ENCODE data around the gene RENBP. TPM values are rescaled to one million over a fixed set of nuclear protein-coding genes. Genes with fewer than 3 reads are reported as not detected.

Gene RENBP
- total RNA-seq, 1 donor from 2014 or later, result 38.7 TPM

DNA sequence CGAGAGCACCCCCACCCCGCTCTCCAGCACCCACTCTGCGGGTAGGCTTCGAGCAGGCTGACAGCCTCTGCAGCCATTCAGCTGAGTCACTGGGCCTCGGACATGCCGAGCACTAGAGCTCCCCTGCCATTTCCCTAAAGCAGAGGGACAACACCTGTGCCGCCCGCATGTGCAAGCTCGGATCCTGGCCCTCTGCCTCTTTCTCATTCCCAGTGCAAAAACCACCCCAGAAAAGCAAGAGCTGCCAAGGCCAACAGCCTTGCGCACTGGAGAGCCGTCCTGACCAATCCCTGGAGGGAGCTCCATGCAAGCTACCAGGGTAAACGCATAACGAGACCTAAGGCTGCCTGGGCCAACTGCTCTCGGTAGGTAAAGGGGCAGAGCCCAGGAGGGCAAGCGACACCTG is 21.8 kb upstream of the RENBP start:
- TF ChIP-seq, protein P1, sequence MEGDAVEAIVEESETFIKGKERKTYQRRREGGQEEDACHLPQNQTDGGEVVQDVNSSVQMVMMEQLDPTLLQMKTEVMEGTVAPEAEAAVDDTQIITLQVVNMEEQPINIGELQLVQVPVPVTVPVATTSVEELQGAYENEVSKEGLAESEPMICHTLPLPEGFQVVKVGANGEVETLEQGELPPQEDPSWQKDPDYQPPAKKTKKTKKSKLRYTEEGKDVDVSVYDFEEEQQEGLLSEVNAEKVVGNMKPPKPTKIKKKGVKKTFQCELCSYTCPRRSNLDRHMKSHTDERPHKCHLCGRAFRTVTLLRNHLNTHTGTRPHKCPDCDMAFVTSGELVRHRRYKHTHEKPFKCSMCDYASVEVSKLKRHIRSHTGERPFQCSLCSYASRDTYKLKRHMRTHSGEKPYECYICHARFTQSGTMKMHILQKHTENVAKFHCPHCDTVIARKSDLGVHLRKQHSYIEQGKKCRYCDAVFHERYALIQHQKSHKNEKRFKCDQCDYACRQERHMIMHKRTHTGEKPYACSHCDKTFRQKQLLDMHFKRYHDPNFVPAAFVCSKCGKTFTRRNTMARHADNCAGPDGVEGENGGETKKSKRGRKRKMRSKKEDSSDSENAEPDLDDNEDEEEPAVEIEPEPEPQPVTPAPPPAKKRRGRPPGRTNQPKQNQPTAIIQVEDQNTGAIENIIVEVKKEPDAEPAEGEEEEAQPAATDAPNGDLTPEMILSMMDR (IDR thresholded peaks at IDR 0.05; ENCODE audit: insufficient read depth, low read length, poor library complexity, severe bottlenecking), result no peak
- Histone ChIP-seq H3K36me3 (ENCODE audit: control insufficient read depth, insufficient read depth, low read length) (peaks cover 2% of the 10 kb centered on the region), H3K4me3 (ENCODE audit: low read depth, low read length) (no peak overlapping the region), H3K27me3 (ENCODE audit: control insufficient read depth, insufficient read depth, low read length) (no peaks in the 10 kb centered on the region)
- DNase-seq (ENCODE audit: low read depth), result no peak

DNA sequence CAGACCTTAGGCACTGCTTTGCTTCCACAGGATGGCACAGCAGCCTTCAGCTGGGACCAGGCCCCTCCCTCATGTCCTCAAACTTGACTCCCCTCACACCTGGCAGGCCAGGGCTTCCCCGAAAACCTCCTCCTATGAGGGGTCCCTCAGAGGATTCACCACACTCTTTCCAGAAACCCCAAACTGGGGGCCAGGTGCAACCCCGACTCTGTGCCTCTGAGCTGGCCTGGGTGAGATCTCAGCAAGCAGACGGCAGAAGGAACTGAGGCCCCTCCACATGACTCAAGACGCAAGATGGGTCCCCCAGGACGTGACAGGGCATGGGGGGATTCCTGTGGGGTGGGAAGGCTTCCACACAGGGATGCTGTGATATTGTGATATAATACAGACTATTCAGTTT is 21.0 kb upstream of the RENBP start:
- Histone ChIP-seq H3K36me3 (ENCODE audit: control insufficient read depth, insufficient read depth, low read length) (peaks cover 2% of the 10 kb centered on the region), H3K4me3 (ENCODE audit: low read depth, low read length) (no peak overlapping the region), H3K27me3 (ENCODE audit: control insufficient read depth, insufficient read depth, low read length) (no peaks in the 10 kb centered on the region)
- TF ChIP-seq, protein P1 (IDR thresholded peaks at IDR 0.05; ENCODE audit: insufficient read depth, low read length, poor library complexity, severe bottlenecking), result no peak
- no peak for DNase-seq (ENCODE audit: low read depth)

DNA sequence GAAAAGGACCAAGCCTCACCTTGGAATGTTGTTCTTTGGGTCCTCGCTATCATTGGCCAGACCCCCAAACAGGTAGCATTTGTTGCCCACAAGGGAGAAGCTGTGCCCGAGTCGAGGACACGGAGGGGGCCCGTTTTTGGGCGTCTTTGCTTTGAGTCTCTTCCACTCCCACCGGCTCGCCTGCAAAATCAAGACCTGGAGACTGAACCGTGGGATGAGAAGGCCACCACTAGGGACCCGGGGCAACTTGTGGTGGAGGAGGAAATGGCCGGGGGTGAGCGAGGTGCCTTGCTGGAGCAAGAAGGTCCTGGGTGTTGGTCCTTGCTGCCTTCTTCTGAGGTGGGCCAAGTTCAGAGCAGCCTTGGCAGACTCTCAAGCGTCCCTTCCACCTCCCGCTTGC is 19.7 kb upstream of the RENBP start:
- TF ChIP-seq, protein P1 (IDR thresholded peaks at IDR 0.05; ENCODE audit: insufficient read depth, low read length, poor library complexity, severe bottlenecking), result no peak
- peaks cover 2% of the 10 kb centered on the region for H3K36me3 ChIP-seq (ENCODE audit: control insufficient read depth, insufficient read depth, low read length)
- no peak overlapping the region for H3K4me3 ChIP-seq (ENCODE audit: low read depth, low read length)
- no peak for DNase-seq (ENCODE audit: low read depth)
- no peaks in the 10 kb centered on the region for H3K27me3 ChIP-seq (ENCODE audit: control insufficient read depth, insufficient read depth, low read length)

DNA sequence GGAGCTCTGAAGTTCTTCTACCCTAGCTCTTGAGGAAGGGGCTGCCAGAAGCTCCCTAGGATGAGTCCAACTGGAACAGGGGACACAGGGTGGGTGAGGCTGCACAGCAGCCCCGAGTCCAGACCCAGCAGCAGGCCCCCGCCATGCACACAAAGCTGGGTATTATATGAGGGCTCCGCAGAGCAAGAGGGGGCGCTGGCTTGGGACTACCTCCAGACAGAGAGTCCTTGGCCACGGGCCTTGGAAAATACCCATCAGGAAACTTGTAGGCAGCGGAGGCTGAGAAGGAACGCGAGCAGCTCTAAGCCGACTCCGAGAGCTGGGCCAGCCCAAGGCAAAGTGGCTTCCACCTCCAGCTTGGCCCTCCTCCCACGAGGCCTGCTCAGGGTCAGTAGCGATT is 19.1 kb upstream of the RENBP start:
- Histone ChIP-seq H3K4me3 (ENCODE audit: low read depth, low read length) (no peak overlapping the region), H3K36me3 (ENCODE audit: control insufficient read depth, insufficient read depth, low read length) (peaks cover 2% of the 10 kb centered on the region), H3K27me3 (ENCODE audit: control insufficient read depth, insufficient read depth, low read length) (no peaks in the 10 kb centered on the region)
- TF ChIP-seq, protein P1 (IDR thresholded peaks at IDR 0.05; ENCODE audit: insufficient read depth, low read length, poor library complexity, severe bottlenecking), result no peak
- no peak for DNase-seq (ENCODE audit: low read depth)

DNA sequence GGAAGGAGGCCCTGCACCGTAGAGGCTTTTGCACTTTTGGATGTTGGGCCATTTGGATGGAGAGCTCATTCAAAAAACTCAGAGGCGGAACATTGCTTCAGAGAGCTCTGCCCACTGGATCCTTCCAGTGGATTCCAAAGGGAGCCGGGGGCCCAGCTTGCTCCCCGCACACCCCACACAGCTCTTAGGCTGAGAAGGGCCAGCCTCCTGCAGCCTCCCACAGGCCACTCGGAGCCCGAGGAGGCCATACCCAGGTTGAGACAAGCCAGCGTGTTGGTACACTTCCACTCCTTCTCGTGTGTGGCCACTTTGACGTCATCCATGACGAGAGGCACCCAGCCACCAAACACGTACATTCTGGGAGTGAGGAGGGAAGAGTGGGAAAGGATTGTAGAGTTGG is 16.8 kb upstream of the RENBP start:
- Histone ChIP-seq H3K27me3 (ENCODE audit: control insufficient read depth, insufficient read depth, low read length) (no peaks in the 10 kb centered on the region), H3K4me3 (ENCODE audit: low read depth, low read length) (no peak overlapping the region), H3K36me3 (ENCODE audit: control insufficient read depth, insufficient read depth, low read length) (peaks cover 6% of the 10 kb centered on the region)
- no peak for DNase-seq (ENCODE audit: low read depth)
- TF ChIP-seq, protein P1 (IDR thresholded peaks at IDR 0.05; ENCODE audit: insufficient read depth, low read length, poor library complexity, severe bottlenecking), result no peak

DNA sequence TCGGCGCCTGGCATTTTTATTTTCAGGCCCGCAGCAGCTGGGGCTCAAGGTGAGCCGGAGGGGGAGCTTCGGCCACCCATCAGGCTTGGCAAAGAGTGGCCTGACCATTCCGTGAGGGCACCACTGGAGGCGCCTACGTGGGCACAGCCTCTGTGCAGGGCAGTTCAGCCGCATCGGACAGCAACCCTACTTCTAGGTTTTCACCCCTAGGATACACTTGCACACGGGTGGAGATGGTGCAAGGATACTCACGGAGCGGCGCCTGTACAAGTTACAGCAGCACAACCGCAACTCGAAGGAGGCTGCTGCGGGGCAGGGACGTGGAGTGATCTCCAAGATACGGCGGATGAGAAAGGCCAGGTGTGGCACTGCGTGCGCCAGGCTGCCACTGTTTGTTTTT is 16.3 kb upstream of the RENBP start:
- Histone ChIP-seq H3K36me3 (ENCODE audit: control insufficient read depth, insufficient read depth, low read length) (peaks cover 6% of the 10 kb centered on the region), H3K4me3 (ENCODE audit: low read depth, low read length) (no peak overlapping the region), H3K27me3 (ENCODE audit: control insufficient read depth, insufficient read depth, low read length) (no peaks in the 10 kb centered on the region)
- TF ChIP-seq, protein P1 (IDR thresholded peaks at IDR 0.05; ENCODE audit: insufficient read depth, low read length, poor library complexity, severe bottlenecking), result no peak
- DNase-seq (ENCODE audit: low read depth), result no peak
